Kidney epithelial cell (primary cell): ENCODE results near the gene LEFTY1. TPM values are rescaled to one million over a fixed set of nuclear protein-coding genes. Genes with fewer than 3 reads are reported as not detected.
"Not testable (repeated sequence)": the region's sequence is repeated elsewhere in the genome, so short reads cannot be mapped to it uniquely, and the experiment has no call there.

ENCODE experiments used
- DNase-seq: peaks from one replicate; pipeline ENCODE4 v3.0.0-alpha.2; 2010; ENCODE audit warnings: low read depth
- H3K27me3 ChIP-seq: 2 replicates; pipeline ENCODE4 v1.6.0; 2011; ENCODE audit warnings: low read length; ENCODE audit not compliant: control insufficient read depth, insufficient read depth
- H3K36me3 ChIP-seq: 2 replicates; pipeline ENCODE4 v1.5.1; 2011; ENCODE audit warnings: low read length; ENCODE audit not compliant: control insufficient read depth, insufficient read depth
- H3K4me3 ChIP-seq: 2 replicates; pipeline ENCODE4 v1.5.1; 2011; ENCODE audit warnings: low read depth, mild to moderate bottlenecking, control low read depth, low read length
- total RNA-seq: library from RNA; depleted of rRNA; stranded (reverse); fragments of >200 nt; gene quantifications from 2 replicates; pipeline ENCODE4 v1.2.3, GENCODE V29; 2015
- TF ChIP-seq, protein P1 (sequence below): IDR thresholded peaks from 2 replicates; pipeline ENCODE4 v1.5.1; 2011; ENCODE audit warnings: mild to moderate bottlenecking, moderate library complexity, low read length, control low read depth, inconsistent platforms; ENCODE audit not compliant: insufficient read depth, poor library complexity, severe bottlenecking

The LEFTY1 gene
- total RNA-seq, 1 donor from 2014 or later: not detected

DNA sequence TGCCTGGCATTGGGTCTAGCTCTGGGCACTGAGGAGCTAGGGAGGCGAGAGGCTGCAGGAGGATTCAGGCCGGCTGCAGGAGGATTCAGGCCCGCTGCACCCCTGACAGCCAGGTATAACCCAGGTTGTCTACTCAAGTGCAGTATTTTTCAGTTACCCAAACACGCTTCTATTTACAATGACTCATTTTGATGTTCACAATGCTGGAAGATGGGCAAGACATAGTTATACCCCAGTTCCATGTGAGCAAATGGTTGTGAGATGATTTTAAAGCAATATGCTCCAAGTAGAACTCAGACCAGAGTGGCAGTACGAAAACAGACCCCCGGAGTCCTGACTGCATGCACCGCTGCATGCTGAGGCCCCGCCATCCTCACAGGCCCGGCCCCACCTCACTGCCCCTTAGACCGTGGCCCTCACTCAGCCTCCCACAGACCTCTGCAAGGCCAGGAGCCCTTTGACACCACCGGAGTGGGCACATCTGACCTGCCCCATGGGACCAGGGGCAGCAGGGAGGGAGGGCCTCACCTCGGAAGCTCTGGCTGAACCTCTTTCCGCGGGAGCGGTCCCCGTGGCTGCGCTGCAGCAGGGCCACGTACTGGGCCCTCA lies 553 bp downstream of the LEFTY1 start:
- Histone ChIP-seq H3K27me3 (no peaks in the 10 kb centered on the region), H3K36me3 (no peaks in the 10 kb centered on the region), H3K4me3 (no peak overlapping the region)
- DNase-seq: no peak
- TF ChIP-seq, protein P1, sequence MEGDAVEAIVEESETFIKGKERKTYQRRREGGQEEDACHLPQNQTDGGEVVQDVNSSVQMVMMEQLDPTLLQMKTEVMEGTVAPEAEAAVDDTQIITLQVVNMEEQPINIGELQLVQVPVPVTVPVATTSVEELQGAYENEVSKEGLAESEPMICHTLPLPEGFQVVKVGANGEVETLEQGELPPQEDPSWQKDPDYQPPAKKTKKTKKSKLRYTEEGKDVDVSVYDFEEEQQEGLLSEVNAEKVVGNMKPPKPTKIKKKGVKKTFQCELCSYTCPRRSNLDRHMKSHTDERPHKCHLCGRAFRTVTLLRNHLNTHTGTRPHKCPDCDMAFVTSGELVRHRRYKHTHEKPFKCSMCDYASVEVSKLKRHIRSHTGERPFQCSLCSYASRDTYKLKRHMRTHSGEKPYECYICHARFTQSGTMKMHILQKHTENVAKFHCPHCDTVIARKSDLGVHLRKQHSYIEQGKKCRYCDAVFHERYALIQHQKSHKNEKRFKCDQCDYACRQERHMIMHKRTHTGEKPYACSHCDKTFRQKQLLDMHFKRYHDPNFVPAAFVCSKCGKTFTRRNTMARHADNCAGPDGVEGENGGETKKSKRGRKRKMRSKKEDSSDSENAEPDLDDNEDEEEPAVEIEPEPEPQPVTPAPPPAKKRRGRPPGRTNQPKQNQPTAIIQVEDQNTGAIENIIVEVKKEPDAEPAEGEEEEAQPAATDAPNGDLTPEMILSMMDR: no peak

DNA sequence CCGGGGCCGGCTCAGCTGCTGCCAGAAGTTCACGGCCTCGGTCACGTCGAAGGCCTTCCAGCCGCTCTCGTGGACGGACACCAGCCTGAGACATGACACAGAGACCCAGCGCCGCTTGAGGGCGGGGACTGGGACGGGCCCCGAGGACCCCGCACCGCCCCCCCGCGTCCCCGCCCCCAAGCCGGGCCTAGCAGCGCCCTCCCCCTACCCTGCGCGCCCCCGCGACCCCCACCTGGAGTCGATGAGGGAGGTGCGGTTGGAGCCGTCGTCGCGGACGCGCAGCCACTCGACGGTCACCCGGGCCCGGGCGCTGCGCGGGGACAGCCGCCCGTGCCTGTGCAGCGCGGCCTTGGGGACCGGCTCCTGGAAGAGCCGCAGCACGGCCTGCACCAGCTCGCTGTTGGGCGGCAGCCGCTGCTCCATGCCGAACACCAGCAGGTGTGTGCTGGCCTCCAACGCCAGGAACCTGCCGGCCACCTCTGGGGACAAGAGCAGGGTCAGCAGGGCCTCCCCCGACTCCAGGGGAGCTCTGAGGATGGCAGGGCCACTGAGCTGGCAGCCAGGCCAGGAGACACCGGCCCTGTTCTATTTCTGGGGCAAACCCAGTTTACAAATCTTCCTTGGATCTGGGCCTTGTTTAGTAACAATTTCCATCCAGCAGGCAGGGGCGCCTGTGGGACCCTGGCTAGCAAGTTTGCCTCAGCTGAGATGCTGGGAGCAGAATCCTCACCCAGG lies 1.2 kb downstream of the LEFTY1 start:
- not testable (repeated sequence) for DNase-seq, H3K36me3 ChIP-seq, H3K27me3 ChIP-seq, H3K4me3 ChIP-seq

DNA sequence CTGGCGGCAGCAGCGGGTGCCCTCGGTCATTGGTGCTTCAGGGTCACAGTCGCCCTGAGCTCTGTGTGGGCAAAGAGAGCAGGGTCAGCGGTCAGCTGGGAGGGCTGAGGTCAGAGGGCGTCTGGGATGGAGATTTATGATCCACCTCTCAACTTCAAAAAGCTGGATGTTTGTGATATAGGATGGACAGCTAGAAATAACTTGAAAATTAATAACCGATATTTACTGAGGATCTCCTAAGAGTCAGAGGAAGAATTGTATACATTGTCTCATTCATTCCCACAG lies 2.0 kb downstream of the LEFTY1 start:
- no peaks in the 10 kb centered on the region for H3K27me3 ChIP-seq
- no peak overlapping the region for H3K4me3 ChIP-seq
- TF ChIP-seq, protein P1: no peak
- H3K36me3 ChIP-seq: no peaks in the 10 kb centered on the region
- no peak for DNase-seq

DNA sequence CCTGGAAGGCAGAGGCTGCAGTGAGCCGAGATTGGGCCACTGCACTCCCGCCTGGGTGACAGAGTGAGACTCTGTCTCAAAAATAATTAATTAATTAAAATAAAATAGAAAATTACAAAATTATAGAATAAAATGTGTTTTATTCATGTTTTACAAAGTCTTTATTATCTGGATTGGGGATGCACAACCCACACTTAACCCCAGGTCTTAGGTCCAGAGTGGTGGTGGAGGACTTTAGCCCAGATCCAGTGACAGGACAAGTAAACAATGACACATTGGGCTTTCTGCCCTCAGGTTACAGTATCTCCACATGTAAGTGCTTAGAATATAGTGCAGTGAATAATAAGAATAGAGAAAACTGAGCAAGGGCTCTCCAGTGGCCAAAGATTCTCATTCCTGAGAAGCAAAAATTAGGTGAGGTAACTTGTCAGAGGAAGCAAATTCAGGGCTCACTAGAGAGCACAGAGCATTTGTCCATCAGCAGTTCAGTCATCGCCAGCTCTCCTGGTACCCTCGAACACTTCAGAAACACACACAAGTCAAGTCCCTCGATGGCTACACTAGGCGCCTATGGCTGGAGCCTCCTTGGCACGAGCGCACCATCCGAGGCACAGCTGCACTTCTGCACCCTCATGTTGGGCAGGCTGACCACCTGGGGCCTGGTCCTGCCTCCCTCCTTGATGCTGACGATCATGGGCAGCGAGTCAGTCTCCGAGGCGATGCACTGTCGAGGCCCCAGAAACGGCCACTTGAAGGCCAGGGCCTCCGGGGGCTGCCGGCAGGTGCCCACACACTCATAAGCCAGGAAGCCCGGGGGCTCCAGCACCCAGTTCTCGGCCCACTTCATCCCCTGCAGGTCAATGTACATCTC lies 2.6 kb downstream of the LEFTY1 start:
- Histone ChIP-seq H3K4me3 (no peak overlapping the region), H3K27me3 (no peaks in the 10 kb centered on the region), H3K36me3 (no peaks in the 10 kb centered on the region)
- TF ChIP-seq, protein P1: no peak
- no peak for DNase-seq

DNA sequence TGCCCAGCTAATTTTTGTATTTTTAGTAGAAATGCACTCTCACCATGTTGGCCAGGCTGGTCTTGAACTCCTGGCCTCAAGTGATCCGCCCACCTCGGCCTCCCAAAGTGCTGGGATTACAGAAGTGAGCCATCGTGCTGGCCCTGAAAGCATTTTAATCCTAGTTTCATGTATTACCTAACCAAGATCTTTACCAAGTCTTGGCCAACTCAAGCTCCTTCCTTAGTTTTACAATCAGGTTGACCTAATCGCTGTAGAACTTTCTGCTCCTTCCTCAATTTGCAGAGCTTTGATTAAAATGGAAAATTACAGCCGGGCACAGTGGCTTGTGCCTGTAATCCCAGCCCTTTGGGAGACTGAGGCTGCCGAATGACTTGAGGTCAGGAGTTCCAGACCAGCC lies 3.6 kb downstream of the LEFTY1 start:
- TF ChIP-seq, protein P1: no peak

DNA sequence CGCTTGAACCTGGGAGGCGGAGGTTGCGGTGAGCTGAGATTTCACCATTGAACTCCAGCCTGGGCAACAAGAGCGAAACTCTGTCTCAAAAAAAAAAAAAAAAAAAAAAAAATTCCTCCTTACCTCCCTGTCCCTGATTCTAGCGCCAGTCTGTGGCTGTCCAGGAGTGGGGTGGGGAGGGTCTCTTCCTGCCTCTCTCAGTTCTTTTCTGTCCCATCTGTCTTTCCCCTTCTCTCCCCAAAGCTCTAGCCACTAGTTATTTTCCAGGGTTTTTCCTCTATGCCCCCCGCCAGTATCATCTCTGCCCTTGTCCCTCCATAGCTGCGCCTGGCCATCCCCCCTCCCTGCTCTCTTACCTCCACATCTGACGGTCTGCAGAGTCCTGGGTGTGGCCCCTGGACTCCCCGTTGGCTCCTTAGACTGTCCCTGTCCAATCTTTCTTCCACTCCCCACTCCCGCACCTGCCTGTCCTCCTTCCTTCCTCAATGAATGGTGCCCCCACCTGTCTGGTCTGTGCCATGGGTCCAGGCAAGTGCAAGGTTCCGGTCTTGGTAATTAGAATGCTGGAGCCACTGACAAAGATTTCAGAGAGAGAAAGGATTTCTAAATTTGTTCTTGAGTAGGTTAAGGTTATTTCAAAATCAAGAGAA lies 5.2 kb downstream of the LEFTY1 start:
- no peak overlapping the region for H3K4me3 ChIP-seq
- no peak for DNase-seq

More for the DNA sequence above, 3.6 kb downstream of the LEFTY1 start:
- Histone ChIP-seq H3K4me3 (no peak overlapping the region), H3K27me3 (no peaks in the 10 kb centered on the region), H3K36me3 (no peaks in the 10 kb centered on the region)
- DNase-seq: no peak

More for the DNA sequence above, 5.2 kb downstream of the LEFTY1 start:
- H3K27me3 ChIP-seq: no peaks in the 10 kb centered on the region
- H3K36me3 ChIP-seq: no peaks in the 10 kb centered on the region
- TF ChIP-seq, protein P1: no peak
